ENCODE results near the gene HAAO. TPM values are rescaled to one million over a fixed set of nuclear protein-coding genes. Genes with fewer than 3 reads are reported as not detected.

Gene HAAO
- total and polyA plus RNA-seq, 2 of the 8 experiments (the other 6 are each of a cell fraction or from before 2014, with no cell fraction given): 2.5 to 7.0 TPM

- TF ChIP-seq CTCF (IDR thresholded peaks at IDR 0.05; ENCODE audit: control extremely low read depth in 1 of 3, insufficient read depth in 1 of 3, low read depth in 1 of 3, low read length in 3 of 3) (no peak), TAF1 (IDR thresholded peaks at IDR 0.05; ENCODE audit: low read depth, low read length) (no peak), SIRT6 (IDR thresholded peaks at IDR 0.05; ENCODE audit: low read length) (no peak), SRF (IDR thresholded peaks at IDR 0.05; ENCODE audit: low read depth, low read length) (no peak)
Observed at GRCh38 chr2:42839809-42840501, 47.6 kb upstream of the HAAO start (continued).

Data from H1 (cell line).